Measurements from ENCODE around the gene CHD9NB.

DNA sequence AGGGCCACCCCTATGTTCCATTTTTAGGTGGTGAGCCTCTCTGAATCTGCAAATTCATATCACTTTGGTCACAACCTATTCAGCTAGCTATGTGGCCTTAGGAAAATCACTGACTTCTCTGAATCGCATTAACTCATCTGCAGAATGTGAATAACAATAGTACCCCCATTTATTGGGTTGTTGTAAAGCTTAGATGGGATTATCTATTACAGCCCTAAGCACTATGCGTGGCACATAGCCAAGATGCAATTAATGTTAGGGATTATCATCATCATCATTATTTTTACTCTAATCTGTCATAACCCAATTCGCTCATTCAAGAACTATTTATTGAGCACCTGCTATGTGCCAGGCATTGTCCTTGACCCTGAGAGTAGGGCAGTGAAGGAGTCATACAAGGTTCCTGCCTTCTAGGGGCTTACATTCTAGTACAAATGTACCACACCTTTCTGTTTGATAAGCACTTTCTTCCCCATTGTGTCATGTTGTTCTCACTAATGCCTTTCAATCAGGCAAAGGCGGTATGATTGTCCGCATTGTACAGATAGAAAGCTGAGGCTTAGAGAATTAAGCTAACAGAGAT lies 40.6 kb upstream of the CHD9NB start:
- TF ChIP-seq, protein P1, sequence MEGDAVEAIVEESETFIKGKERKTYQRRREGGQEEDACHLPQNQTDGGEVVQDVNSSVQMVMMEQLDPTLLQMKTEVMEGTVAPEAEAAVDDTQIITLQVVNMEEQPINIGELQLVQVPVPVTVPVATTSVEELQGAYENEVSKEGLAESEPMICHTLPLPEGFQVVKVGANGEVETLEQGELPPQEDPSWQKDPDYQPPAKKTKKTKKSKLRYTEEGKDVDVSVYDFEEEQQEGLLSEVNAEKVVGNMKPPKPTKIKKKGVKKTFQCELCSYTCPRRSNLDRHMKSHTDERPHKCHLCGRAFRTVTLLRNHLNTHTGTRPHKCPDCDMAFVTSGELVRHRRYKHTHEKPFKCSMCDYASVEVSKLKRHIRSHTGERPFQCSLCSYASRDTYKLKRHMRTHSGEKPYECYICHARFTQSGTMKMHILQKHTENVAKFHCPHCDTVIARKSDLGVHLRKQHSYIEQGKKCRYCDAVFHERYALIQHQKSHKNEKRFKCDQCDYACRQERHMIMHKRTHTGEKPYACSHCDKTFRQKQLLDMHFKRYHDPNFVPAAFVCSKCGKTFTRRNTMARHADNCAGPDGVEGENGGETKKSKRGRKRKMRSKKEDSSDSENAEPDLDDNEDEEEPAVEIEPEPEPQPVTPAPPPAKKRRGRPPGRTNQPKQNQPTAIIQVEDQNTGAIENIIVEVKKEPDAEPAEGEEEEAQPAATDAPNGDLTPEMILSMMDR (IDR thresholded peaks at IDR 0.05) = no peak
- TF ChIP-seq POLR2A (IDR thresholded peaks at IDR 0.05) = no peak
